ENCODE measurements around the gene EFNA2. TPM values are rescaled to one million over a fixed set of nuclear protein-coding genes. Genes with fewer than 3 reads are reported as not detected.
A peak's percentile ranks its signal among the peaks of the same experiment; 100 is the strongest.

Gene EFNA2
- total and polyA plus RNA-seq, 4 donors: 2.8 TPM; not detected in 3

- intact Hi-C loops (cut with DNase I): no loop called here
These were observed 22.5 kb upstream of the EFNA2 start for GRCh38 chr19:1263188-1263587.

GRCh38 chr19:1264801-1265614 lies 20.7 kb upstream of the EFNA2 start:
- WGBS, 2 donors: 63% methylated on average over 26 of the region's 26 CpGs
- ATAC-seq (ENCODE audit: low FRiP score): no peak
- H3K36me3 ChIP-seq (ENCODE audit: control insufficient read depth in 1 of 2, insufficient read depth in 2 of 2, low read length in 1 of 2): no peaks in the 10 kb centered on the region
- peak overlapping the region in 1 of 2 donors; percentile 78 for H3K27ac ChIP-seq (ENCODE audit: low read depth in 1 of 2, low read length in 2 of 2)
- intact Hi-C loops (cut with DNase I): no loop called here
- H3K27me3 ChIP-seq (ENCODE audit: control insufficient read depth in 1 of 2, insufficient read depth in 2 of 2, low read length in 1 of 2): no peaks in the 10 kb centered on the region
- peak; percentile 87 to 93 for DNase-seq
- peaks cover 0 to 2% of the 10 kb centered on the region in 2 donors for H3K4me1 ChIP-seq (ENCODE audit: control insufficient read depth in 1 of 2, insufficient read depth in 2 of 2, low read length in 2 of 2)
- H3K4me3 ChIP-seq (ENCODE audit: low read length in 2 of 2): no peak overlapping the region
- H3K9me3 ChIP-seq (ENCODE audit: control insufficient read depth, low read length): no peaks in the 10 kb centered on the region

More at GRCh38 chr19:1263188-1263587, 22.5 kb upstream of the EFNA2 start:
- peak in 1 of 2 donors; percentile 56 for DNase-seq
- no peaks in the 10 kb centered on the region for H3K9me3 ChIP-seq (ENCODE audit: control insufficient read depth, low read length)
- peaks cover 0 to 2% of the 10 kb centered on the region in 2 donors for H3K4me1 ChIP-seq (ENCODE audit: control insufficient read depth in 1 of 2, insufficient read depth in 2 of 2, low read length in 2 of 2)
- WGBS, 2 donors: 87 to 91% methylated on average over 5 of the region's 5 CpGs
- H3K27ac ChIP-seq (ENCODE audit: low read depth in 1 of 2, low read length in 2 of 2): peak overlapping the region in 1 of 2 donors; percentile 11
- no peaks in the 10 kb centered on the region for H3K36me3 ChIP-seq (ENCODE audit: control insufficient read depth in 1 of 2, insufficient read depth in 2 of 2, low read length in 1 of 2)
- H3K27me3 ChIP-seq (ENCODE audit: control insufficient read depth in 1 of 2, insufficient read depth in 2 of 2, low read length in 1 of 2): no peaks in the 10 kb centered on the region
- H3K4me3 ChIP-seq (ENCODE audit: low read length in 2 of 2): no peak overlapping the region
- ATAC-seq (ENCODE audit: low FRiP score): no peak

GRCh38 chr19:1265615-1266128 lies 20.0 kb upstream of the EFNA2 start:
- H3K27ac ChIP-seq (ENCODE audit: low read depth in 1 of 2, low read length in 2 of 2): peak overlapping the region in 1 of 2 donors; percentile 78
- H3K9me3 ChIP-seq (ENCODE audit: control insufficient read depth, low read length): no peaks in the 10 kb centered on the region
- DNase-seq (peak; percentile 91 to 94), ATAC-seq (ENCODE audit: low FRiP score) (peak; percentile 11)
- WGBS, 2 donors: 1 to 3% methylated on average over 27 to 28 of the region's 28 CpGs
- H3K27me3 ChIP-seq (ENCODE audit: control insufficient read depth in 1 of 2, insufficient read depth in 2 of 2, low read length in 1 of 2): no peaks in the 10 kb centered on the region
- H3K4me3 ChIP-seq (ENCODE audit: low read length in 2 of 2): no peak overlapping the region
- no peaks in the 10 kb centered on the region for H3K36me3 ChIP-seq (ENCODE audit: control insufficient read depth in 1 of 2, insufficient read depth in 2 of 2, low read length in 1 of 2)
- intact Hi-C loops (cut with DNase I): loop anchor here in 1 of 2 donors (1.0 to 2.0 kb wide), 2 partner anchors 17 to 51 kb away; partner anchors contain the start of gene MIDN
- no peaks in the 10 kb centered on the region for H3K4me1 ChIP-seq (ENCODE audit: control insufficient read depth in 1 of 2, insufficient read depth in 2 of 2, low read length in 2 of 2)

- WGBS, 2 donors: 1% methylated on average over 67 to 84 of the region's 84 CpGs
- intact Hi-C loops (cut with DNase I): loop anchor here in 1 of 2 donors (1.0 to 2.0 kb wide), 2 partner anchors 18 to 52 kb away; partner anchors contain the start of gene MIDN
- no peaks in the 10 kb centered on the region for H3K4me1 ChIP-seq (ENCODE audit: control insufficient read depth in 1 of 2, insufficient read depth in 2 of 2, low read length in 2 of 2)
- peak overlapping the region in 1 of 2 donors; percentile 7 for H3K4me3 ChIP-seq (ENCODE audit: low read length in 2 of 2)
- no peaks in the 10 kb centered on the region for H3K36me3 ChIP-seq (ENCODE audit: control insufficient read depth in 1 of 2, insufficient read depth in 2 of 2, low read length in 1 of 2)
- DNase-seq: peak; percentile 92 to 96
- peak; percentile 72 for ATAC-seq (ENCODE audit: low FRiP score)
- no peaks in the 10 kb centered on the region for H3K27me3 ChIP-seq (ENCODE audit: control insufficient read depth in 1 of 2, insufficient read depth in 2 of 2, low read length in 1 of 2)
- H3K27ac ChIP-seq (ENCODE audit: low read depth in 1 of 2, low read length in 2 of 2): peak overlapping the region in 1 of 2 donors; percentile 72
- H3K9me3 ChIP-seq (ENCODE audit: control insufficient read depth, low read length): no peaks in the 10 kb centered on the region
These were observed 19.4 kb upstream of the EFNA2 start for GRCh38 chr19:1266129-1266915.

- DNase-seq (peak; percentile 82 to 95), ATAC-seq (ENCODE audit: low FRiP score) (peak; percentile 47)
- intact Hi-C loops (cut with DNase I): loop anchor here (1.0 to 2.0 kb wide), 3 partner anchors 19 to 52 kb away; partner anchors contain the start of gene MIDN (in 1 of the 2)
- peak overlapping the region in 1 of 2 donors; percentile 7 for H3K4me3 ChIP-seq (ENCODE audit: low read length in 2 of 2)
- no peaks in the 10 kb centered on the region for H3K36me3 ChIP-seq (ENCODE audit: control insufficient read depth in 1 of 2, insufficient read depth in 2 of 2, low read length in 1 of 2)
- no peaks in the 10 kb centered on the region for H3K4me1 ChIP-seq (ENCODE audit: control insufficient read depth in 1 of 2, insufficient read depth in 2 of 2, low read length in 2 of 2)
- no peaks in the 10 kb centered on the region for H3K27me3 ChIP-seq (ENCODE audit: control insufficient read depth in 1 of 2, insufficient read depth in 2 of 2, low read length in 1 of 2)
- peak overlapping the region in 1 of 2 donors; percentile 55 for H3K27ac ChIP-seq (ENCODE audit: low read depth in 1 of 2, low read length in 2 of 2)
- H3K9me3 ChIP-seq (ENCODE audit: control insufficient read depth, low read length): no peaks in the 10 kb centered on the region
- 1% methylated on average over 50 to 59 of the region's 59 CpGs for WGBS, 2 donors
These were observed 18.7 kb upstream of the EFNA2 start for GRCh38 chr19:1266916-1267476.

GRCh38 chr19:1267477-1268225 lies 18.0 kb upstream of the EFNA2 start:
- H3K36me3 ChIP-seq (ENCODE audit: control insufficient read depth in 1 of 2, insufficient read depth in 2 of 2, low read length in 1 of 2): no peaks in the 10 kb centered on the region
- H3K4me3 ChIP-seq (ENCODE audit: low read length in 2 of 2): no peak overlapping the region
- no peaks in the 10 kb centered on the region for H3K27me3 ChIP-seq (ENCODE audit: control insufficient read depth in 1 of 2, insufficient read depth in 2 of 2, low read length in 1 of 2)
- no peaks in the 10 kb centered on the region for H3K9me3 ChIP-seq (ENCODE audit: control insufficient read depth, low read length)
- DNase-seq (peak in 1 of 2 donors; percentile 66), ATAC-seq (ENCODE audit: low FRiP score) (no peak)
- intact Hi-C loops (cut with DNase I): loop anchor here (1.0 to 2.0 kb wide), 2 partner anchors 23 to 53 kb away; no protein-coding TSS in a partner anchor
- WGBS, 2 donors: 31% methylated on average over 34 to 35 of the region's 35 CpGs
- no peaks in the 10 kb centered on the region for H3K4me1 ChIP-seq (ENCODE audit: control insufficient read depth in 1 of 2, insufficient read depth in 2 of 2, low read length in 2 of 2)
- H3K27ac ChIP-seq (ENCODE audit: low read depth in 1 of 2, low read length in 2 of 2): no peak overlapping the region

- Histone ChIP-seq H3K4me1 (ENCODE audit: control insufficient read depth in 1 of 2, insufficient read depth in 2 of 2, low read length in 2 of 2) (no peaks in the 10 kb centered on the region), H3K4me3 (ENCODE audit: low read length in 2 of 2) (no peak overlapping the region), H3K27ac (ENCODE audit: low read depth in 1 of 2, low read length in 2 of 2) (peak overlapping the region in 1 of 2 donors; percentile 66), H3K27me3 (ENCODE audit: control insufficient read depth in 1 of 2, insufficient read depth in 2 of 2, low read length in 1 of 2) (no peaks in the 10 kb centered on the region), H3K36me3 (ENCODE audit: control insufficient read depth in 1 of 2, insufficient read depth in 2 of 2, low read length in 1 of 2) (peaks cover 0 to 2% of the 10 kb centered on the region in 2 donors), H3K9me3 (ENCODE audit: control insufficient read depth, low read length) (no peaks in the 10 kb centered on the region)
- WGBS, 2 donors: 49 to 51% methylated on average over 40 of the region's 40 CpGs
- intact Hi-C loops (cut with DNase I): loop anchor here in 1 of 2 donors (1.0 kb wide), 1 partner anchor 19 kb away; no protein-coding TSS in a partner anchor
- DNase-seq (no peak), ATAC-seq (ENCODE audit: low FRiP score) (no peak)
These were observed 17.2 kb upstream of the EFNA2 start for GRCh38 chr19:1268226-1269064.

Measured in aorta (tissue), 5 donors.